GM19099 (cell line): ENCODE measurements around the gene PDF.

Experiments used
- POLR2A ChIP-seq: IDR thresholded peaks from 3 replicates; pipeline ENCODE4 v1.6.1; 2011; ENCODE audit warnings: low read depth; ENCODE audit not compliant: insufficient read length; ENCODE audit errors: extremely low read depth

PDF gene

DNA sequence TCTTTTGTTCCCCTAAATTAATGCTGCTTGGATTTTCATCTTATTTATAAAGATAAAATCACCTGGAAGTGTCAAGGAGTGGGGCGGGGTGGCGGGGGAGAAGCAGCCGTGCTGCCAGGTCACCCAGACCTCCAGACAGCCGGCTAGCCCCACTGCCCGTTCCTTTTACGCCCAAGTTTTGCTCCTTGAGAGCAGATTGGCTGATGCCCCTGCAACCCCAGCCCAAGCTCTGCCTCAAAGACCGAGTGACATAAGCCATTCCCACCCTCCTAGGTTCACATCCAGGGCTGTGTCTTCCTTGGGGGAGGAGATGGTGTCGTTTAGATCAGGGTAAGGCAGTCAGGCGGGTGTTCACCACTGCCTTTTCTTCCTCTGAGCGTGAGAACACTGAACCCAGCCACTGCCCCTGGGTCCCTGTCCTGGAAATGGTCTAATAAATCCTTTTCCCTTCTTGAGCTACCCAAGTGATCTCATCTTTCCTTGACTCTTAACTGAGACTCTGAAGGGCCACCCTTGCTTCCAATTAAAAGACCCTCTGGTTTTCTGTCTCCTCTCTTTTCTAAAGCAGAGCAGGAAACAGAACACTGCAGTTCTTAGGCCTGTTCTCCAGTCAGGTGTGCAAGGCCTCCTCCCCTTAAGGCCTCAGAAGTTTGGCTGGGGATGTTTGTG is 5.7 kb downstream of the PDF start:
- TF ChIP-seq POLR2A: no peak

- no peak for TF ChIP-seq POLR2A
Observed at GRCh38 chr16:69324013-69324531, 6.3 kb downstream of the PDF start.

DNA sequence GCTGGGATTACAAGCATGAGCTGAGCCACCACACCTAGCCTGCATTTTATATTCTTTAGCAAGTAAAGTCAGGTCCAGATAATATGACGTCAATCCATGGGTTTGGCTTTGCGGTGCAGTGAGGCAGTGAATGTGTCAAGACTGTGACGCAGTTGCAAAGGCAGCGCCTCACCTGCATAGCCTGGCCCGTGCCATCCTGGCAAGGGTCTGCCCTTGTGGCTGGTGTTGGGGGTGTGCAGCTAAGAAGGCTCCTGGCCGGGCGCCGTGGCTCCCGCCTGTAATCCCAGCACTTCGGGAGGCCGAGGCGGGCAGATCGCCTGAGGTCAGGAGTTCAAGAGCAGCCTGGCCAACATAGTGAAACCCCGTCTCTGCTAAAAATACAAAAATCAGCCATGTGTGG is 7.0 kb downstream of the PDF start:
- no peak for TF ChIP-seq POLR2A

DNA sequence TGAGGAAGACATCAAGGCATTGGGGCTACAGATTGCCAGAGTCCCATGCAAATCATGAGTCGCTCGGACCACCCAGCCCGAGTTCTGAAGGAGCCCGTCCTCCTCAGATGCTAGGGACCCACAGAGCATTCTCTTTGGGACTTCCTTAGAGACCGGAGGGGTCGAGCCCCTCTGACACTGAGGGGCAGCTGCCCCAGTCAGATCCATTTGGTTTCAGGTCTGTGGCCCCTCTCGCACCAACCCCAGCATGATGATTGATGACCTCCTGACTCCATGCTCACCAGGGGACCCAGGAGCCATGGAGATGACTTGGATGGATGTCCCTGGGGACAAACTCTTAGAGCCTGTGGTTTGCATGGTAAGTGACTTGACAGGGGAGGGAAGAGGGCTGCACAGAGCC is 8.0 kb downstream of the PDF start:
- TF ChIP-seq POLR2A: no peak

GRCh38 chr16:69321080-69321479 is 9.3 kb downstream of the PDF start:
- TF ChIP-seq POLR2A: no peak

DNA sequence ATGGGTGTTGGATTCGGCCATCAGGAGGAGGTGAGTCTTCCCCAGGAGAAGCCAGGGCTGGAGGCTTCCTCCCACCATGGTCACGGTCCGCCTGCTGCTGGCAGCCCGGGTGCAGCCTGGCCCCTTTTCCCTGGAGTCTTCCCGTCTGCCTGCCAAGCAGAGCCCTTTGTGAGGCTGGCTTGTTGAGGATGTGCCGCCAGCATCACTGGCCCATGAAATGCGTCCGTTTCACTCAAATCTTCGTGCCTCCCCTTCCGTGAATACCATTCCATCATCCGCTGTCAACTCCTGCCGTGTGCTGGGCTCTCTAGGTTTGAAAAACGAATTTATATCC is 9.7 kb downstream of the PDF start:
- no peak for TF ChIP-seq POLR2A

- TF ChIP-seq POLR2A: no peak
Observed at GRCh38 chr16:69319826-69320739, 10.3 kb downstream of the PDF start.

DNA sequence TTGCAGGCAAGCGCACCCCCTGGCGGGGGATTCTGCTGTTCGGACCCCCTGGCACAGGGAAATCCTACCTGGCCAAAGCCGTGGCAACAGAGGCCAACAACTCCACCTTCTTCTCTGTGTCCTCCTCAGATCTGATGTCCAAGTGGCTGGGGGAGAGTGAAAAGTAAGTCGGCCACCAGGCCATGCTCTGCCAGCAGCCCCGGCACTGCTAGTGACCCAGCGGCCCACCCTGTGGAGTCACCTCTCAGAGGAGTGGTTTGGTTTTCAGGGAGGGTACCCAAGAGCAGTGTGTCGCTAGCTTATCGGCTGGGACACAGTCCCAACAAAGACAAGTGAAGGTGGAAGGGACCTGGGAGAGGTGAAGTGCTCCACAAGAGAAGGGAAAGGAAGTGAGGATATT is 11.0 kb downstream of the PDF start:
- TF ChIP-seq POLR2A: no peak

GRCh38 chr16:69318911-69319289 is 11.5 kb downstream of the PDF start:
- TF ChIP-seq POLR2A: no peak

- no peak for TF ChIP-seq POLR2A
Observed at GRCh38 chr16:69318177-69318910, 12.0 kb downstream of the PDF start.

DNA sequence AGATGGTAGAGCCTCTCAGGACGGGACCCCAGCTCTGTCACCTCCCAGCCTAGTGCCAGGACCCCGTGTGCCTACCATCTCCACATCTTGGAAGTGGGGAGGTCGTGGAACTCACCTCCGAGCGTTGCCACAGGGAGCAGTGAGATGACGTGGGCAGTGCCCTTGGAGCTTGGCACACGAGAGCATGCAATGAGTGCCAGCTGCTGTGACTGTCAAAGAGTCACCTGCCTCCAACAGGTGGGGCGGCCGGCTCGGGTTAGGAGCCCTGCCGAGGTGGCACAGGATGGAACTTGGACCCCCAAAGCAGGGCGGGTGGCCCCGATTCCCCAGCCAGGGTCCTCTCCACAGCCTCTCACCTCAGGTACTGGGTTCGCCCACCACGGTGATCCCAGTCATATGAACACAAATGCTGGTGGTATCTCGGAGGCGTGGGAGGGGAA is 13.8 kb downstream of the PDF start:
- no peak for TF ChIP-seq POLR2A

- TF ChIP-seq POLR2A: no peak
Observed at GRCh38 chr16:69315486-69316311, 14.7 kb downstream of the PDF start.

GRCh38 chr16:69314534-69314933 is 15.9 kb downstream of the PDF start:
- no peak for TF ChIP-seq POLR2A

GRCh38 chr16:69313469-69313868 is 16.9 kb downstream of the PDF start:
- no peak for TF ChIP-seq POLR2A
